PC-9 (cell line): ENCODE measurements around the gene CPNE4.

Experiments used
- CTCF ChIP-seq: fragments of 200-600 bp; sonication (generic); conservative IDR thresholded peaks from 2 replicates; pipeline ENCODE4 v1.6.1; 2017; ENCODE audit warnings: mixed run types, antibody characterized with exemption, mild to moderate bottlenecking, moderate library complexity
- EZH2 ChIP-seq: fragments of 200-600 bp; sonication (generic); IDR thresholded peaks from 2 replicates; pipeline ENCODE4 v1.8.0; 2017; ENCODE audit warnings: antibody characterized with exemption, low read depth

GRCh38 chr3:131636266-131636775 is 398.5 kb downstream of the CPNE4 start:
- TF ChIP-seq CTCF (no peak), EZH2 (no peak)
